Activated CD4-positive, alpha-beta T cell treated with anti-CD3 and anti-CD28 coated beads for 36 hours (primary cell): Measurements from ENCODE around the gene TMEM44. TPM values are rescaled to one million over a fixed set of nuclear protein-coding genes. Genes with fewer than 3 reads are reported as not detected.
A peak's percentile ranks its signal among the peaks of the same experiment; 100 is the strongest.
"Not testable (repeated sequence)": the region's sequence is repeated elsewhere in the genome, so short reads cannot be mapped to it uniquely, and the experiment has no call there.

ENCODE experiments used
- ATAC-seq: fragments of 200-7000 bp; cut with Tn5 transposase; one replicate; pipeline ENCODE4 v1.10.0; 2021; ENCODE audit warnings: mild to moderate bottlenecking, moderate library complexity
- CTCF ChIA-PET: fragments of 350-600 bp; sonication (Branson Sonifier 250); formaldehyde crosslinking; loops from one replicate; lab custom pipeline; 2021; ENCODE audit warnings: antibody characterized with exemption; lab: Charles Lee
- POLR2A ChIA-PET: fragments of 350-600 bp; sonication (Branson Sonifier 250); formaldehyde crosslinking; loops from one replicate; lab custom pipeline; 2021; ENCODE audit warnings: antibody characterized with exemption, inconsistent platforms; lab: Charles Lee
- DNase-seq: peaks from one replicate; pipeline ENCODE4 v3.0.0-alpha.2; 2020
- H3K27ac Mint-ChIP-seq: one replicate; pipeline ENCODE4 v1.8.0; 2021; ENCODE audit warnings: mixed read lengths
- H3K27me3 Mint-ChIP-seq: one replicate; pipeline ENCODE4 v1.8.0; 2021; ENCODE audit warnings: mixed read lengths
- H3K36me3 Mint-ChIP-seq: one replicate; pipeline ENCODE4 v1.8.0; 2021; ENCODE audit warnings: low read depth, mixed read lengths
- H3K4me1 Mint-ChIP-seq: one replicate; pipeline ENCODE4 v1.8.0; 2021; ENCODE audit warnings: mixed read lengths
- H3K4me3 Mint-ChIP-seq: one replicate; pipeline ENCODE4 v1.8.0; 2021; ENCODE audit warnings: mild to moderate bottlenecking, moderate library complexity, mixed read lengths
- H3K9me3 Mint-ChIP-seq: one replicate; pipeline ENCODE4 v1.8.0; 2021; ENCODE audit warnings: low read depth, mixed read lengths
- intact Hi-C, 2 experiments: fragments of 100-400 bp; cut with DNase I in 1 of 2; cut with micrococcal nuclease in 1 of 2; formaldehyde crosslinking; loops; one replicate each; pipeline versions ENCODE4 v1.14.2 to v1.15.1; 2022 to 2024; cut with DNase I, micrococcal nuclease
- total RNA-seq, 2 experiments: library from RNA; stranded (reverse); gene quantifications; one replicate each; pipeline ENCODE4 v1.2.3, GENCODE V29; 2021

The TMEM44 gene
- total RNA-seq, 2 experiments from 2014 or later: 3.7 to 4.7 TPM

GRCh38 chr3:194554473-194555123 lies 78.6 kb downstream of the TMEM44 start:
- peaks cover 2% of the 10 kb centered on the region for H3K4me1 Mint-ChIP-seq
- no peak overlapping the region for H3K27ac Mint-ChIP-seq
- intact Hi-C loops: no loop called here
- H3K27me3 Mint-ChIP-seq: peaks cover 3% of the 10 kb centered on the region
- H3K4me3 Mint-ChIP-seq: no peak overlapping the region
- ChIA-PET POLR2A (no interaction called here), CTCF (interaction anchor here (0.9 kb wide), 1 partner anchor 40 kb away, joined by 3 read pairs; no protein-coding TSS in a partner anchor)
- H3K9me3 Mint-ChIP-seq: no peaks in the 10 kb centered on the region
- no peaks in the 10 kb centered on the region for H3K36me3 Mint-ChIP-seq
- ATAC-seq: no peak
- no peak for DNase-seq

DNA sequence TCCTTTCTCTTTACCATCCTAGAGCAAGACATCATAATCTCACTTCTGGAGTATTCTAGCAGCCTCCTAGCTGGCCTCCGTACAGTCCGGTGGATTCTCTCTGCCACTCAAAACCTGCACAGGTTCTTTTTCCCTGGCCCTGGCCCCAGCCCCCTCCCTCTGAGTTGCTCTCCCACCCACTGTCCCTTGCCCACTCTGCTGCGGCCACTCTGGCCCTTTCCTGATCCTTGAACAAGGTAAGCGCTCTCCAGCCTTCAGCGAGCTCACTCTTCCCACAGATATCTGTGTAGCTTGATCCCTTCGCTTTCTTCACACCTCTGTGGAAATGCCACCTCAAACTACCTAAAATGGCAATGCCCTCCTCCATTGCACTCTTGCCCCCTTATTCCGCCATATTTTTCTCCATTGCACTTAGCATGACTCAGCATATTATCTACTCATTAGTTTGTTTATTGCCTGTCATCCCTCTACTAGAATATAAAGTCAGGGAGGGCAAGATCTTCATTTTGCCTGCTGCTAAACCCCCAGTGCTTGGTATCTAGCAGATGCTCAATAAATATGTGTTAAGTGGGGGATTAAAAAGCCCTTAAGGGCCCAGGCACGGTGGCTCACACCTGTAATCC lies 80.8 kb downstream of the TMEM44 start:
- H3K4me1 Mint-ChIP-seq: peaks cover 2% of the 10 kb centered on the region
- CTCF ChIA-PET: no interaction called here

DNA sequence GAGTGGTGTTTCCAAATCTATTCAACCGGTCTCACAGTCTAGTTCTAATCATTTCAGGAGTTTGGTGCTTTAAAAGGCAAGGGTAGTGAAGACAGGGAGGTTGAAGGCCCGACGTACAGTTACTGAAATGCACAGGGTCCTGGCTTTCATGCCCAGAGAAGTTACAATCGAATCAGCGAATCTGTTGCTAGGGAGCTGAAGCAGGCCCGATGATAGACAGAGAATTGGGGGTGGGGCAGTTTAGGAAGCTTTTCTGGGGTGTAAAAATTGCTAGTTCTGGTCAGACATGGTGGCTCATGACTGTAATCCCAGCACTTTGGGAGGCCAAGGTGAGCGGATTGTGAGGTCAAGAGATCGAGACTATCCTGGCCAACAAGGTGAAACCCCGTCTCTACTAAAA lies 83.4 kb downstream of the TMEM44 start:
- ATAC-seq: no peak

More for the DNA sequence above, 80.8 kb downstream of the TMEM44 start:
- POLR2A ChIA-PET: no interaction called here
- Mint-ChIP-seq H3K9me3 (peaks cover under 1% of the 10 kb centered on the region), H3K36me3 (peaks cover under 1% of the 10 kb centered on the region), H3K4me3 (no peak overlapping the region), H3K27ac (no peak overlapping the region), H3K27me3 (peaks cover 2% of the 10 kb centered on the region)
- intact Hi-C loops: no loop called here
- ATAC-seq (no peak), DNase-seq (no peak)

GRCh38 chr3:194548346-194549321 lies 84.6 kb downstream of the TMEM44 start:
- ChIA-PET POLR2A (interaction anchor here (0.6 kb wide), 1 partner anchor 415 kb away, joined by 3 read pairs; no protein-coding TSS in a partner anchor), CTCF (interaction anchor here (0.7 to 1.2 kb wide), 2 partner anchors 37 to 74 kb away, joined by 3 read pairs; no protein-coding TSS in a partner anchor)
- ATAC-seq (no peak), DNase-seq (no peak)
- H3K27ac Mint-ChIP-seq: no peak overlapping the region
- no peaks in the 10 kb centered on the region for H3K4me1 Mint-ChIP-seq
- H3K27me3 Mint-ChIP-seq: peaks cover 2% of the 10 kb centered on the region
- H3K4me3 Mint-ChIP-seq: no peak overlapping the region
- peaks cover 7% of the 10 kb centered on the region for H3K9me3 Mint-ChIP-seq
- H3K36me3 Mint-ChIP-seq: peaks cover 6% of the 10 kb centered on the region
- intact Hi-C loops: no loop called here

More for the DNA sequence above, 83.4 kb downstream of the TMEM44 start:
- Mint-ChIP-seq H3K27ac (no peak overlapping the region), H3K9me3 (peaks cover 7% of the 10 kb centered on the region), H3K4me3 (no peak overlapping the region), H3K4me1 (no peaks in the 10 kb centered on the region), H3K27me3 (peaks cover 2% of the 10 kb centered on the region), H3K36me3 (peaks cover 6% of the 10 kb centered on the region)
- intact Hi-C loops: no loop called here
- ChIA-PET POLR2A (no interaction called here), CTCF (interaction anchor here (0.7 to 1.1 kb wide), 2 partner anchors 17 to 78 kb away, joined by 3 to 4 read pairs; no protein-coding TSS in a partner anchor)
- DNase-seq: no peak

DNA sequence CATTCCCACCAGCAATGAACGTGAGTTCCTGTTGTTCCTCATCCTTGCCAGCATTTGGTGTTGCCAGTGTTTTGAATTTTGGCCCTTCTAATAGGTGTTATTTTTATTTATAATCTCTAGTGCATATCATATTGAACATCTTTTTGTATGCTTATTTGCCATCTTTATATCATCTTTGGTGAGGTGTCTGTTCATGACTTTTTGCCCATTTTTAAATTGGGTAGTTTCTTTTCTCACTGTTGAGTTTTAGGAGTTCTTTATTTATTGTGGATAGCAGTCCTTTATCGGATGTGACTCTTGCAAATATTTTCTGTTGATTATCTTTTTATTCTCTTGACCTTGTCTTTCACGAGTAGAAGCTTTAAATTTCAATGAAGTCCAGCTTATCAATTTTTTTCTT lies 86.2 kb downstream of the TMEM44 start:
- no peak for DNase-seq
- peaks cover 7% of the 10 kb centered on the region for H3K9me3 Mint-ChIP-seq
- POLR2A ChIA-PET: no interaction called here
- H3K4me3 Mint-ChIP-seq: no peak overlapping the region
- no peak for ATAC-seq
- no peak overlapping the region for H3K27ac Mint-ChIP-seq
- intact Hi-C loops: no loop called here
- CTCF ChIA-PET: interaction anchor here (0.6 kb wide), 1 partner anchor 241 kb away, joined by 3 read pairs; no protein-coding TSS in a partner anchor
- peaks cover 6% of the 10 kb centered on the region for H3K36me3 Mint-ChIP-seq
- H3K27me3 Mint-ChIP-seq: peaks cover 1% of the 10 kb centered on the region
- no peaks in the 10 kb centered on the region for H3K4me1 Mint-ChIP-seq

GRCh38 chr3:194545538-194545937 lies 87.7 kb downstream of the TMEM44 start:
- H3K9me3 Mint-ChIP-seq, H3K4me1 Mint-ChIP-seq, POLR2A ChIA-PET, H3K27ac Mint-ChIP-seq, H3K27me3 Mint-ChIP-seq, H3K4me3 Mint-ChIP-seq, intact Hi-C loops, DNase-seq, ATAC-seq, H3K36me3 Mint-ChIP-seq, CTCF ChIA-PET: not testable (repeated sequence)

DNA sequence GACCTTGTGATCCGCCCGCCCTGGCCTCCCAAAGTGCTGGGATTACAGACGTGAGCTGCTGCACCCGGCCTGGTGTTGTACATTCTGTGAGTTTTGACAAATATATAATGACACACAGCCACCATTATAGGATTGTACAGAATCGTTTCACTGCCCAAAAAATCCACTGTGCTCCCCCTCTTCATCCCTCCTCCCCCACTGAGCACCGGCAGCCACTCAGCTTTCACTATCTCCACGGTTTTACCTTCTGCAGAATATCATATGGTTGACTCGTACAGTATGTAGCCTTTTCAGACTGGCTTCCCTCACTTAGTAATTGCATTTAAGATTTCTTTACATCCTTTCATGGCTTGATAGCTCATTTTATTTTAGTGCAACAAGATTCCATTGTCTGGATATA lies 89.7 kb downstream of the TMEM44 start:
- Mint-ChIP-seq H3K36me3 (peaks cover 6% of the 10 kb centered on the region), H3K27me3 (no peaks in the 10 kb centered on the region), H3K4me1 (peaks cover 10% of the 10 kb centered on the region), H3K9me3 (peaks cover 7% of the 10 kb centered on the region), H3K27ac (no peak overlapping the region), H3K4me3 (no peak overlapping the region)
- ChIA-PET CTCF (interaction anchor here (1.2 kb wide), 1 partner anchor 60 kb away, joined by 3 read pairs; no protein-coding TSS in a partner anchor), POLR2A (no interaction called here)
- DNase-seq (no peak), ATAC-seq (no peak)
- intact Hi-C loops: no loop called here

- Mint-ChIP-seq H3K27ac (peak overlapping the region; percentile 58), H3K4me1 (peaks cover 12% of the 10 kb centered on the region), H3K27me3 (no peaks in the 10 kb centered on the region), H3K4me3 (no peak overlapping the region), H3K36me3 (peaks cover 2% of the 10 kb centered on the region), H3K9me3 (peaks cover 2% of the 10 kb centered on the region)
- CTCF ChIA-PET: interaction anchor here (0.5 to 1.0 kb wide), 2 partner anchors 35 to 393 kb away, joined by 3 read pairs; no protein-coding TSS in a partner anchor
- peak; percentile 74 for ATAC-seq
- POLR2A ChIA-PET: no interaction called here
- DNase-seq: peak; percentile 34
- intact Hi-C loops: no loop called here
These were observed 91.7 kb downstream of the TMEM44 start for GRCh38 chr3:194541483-194541882.

DNA sequence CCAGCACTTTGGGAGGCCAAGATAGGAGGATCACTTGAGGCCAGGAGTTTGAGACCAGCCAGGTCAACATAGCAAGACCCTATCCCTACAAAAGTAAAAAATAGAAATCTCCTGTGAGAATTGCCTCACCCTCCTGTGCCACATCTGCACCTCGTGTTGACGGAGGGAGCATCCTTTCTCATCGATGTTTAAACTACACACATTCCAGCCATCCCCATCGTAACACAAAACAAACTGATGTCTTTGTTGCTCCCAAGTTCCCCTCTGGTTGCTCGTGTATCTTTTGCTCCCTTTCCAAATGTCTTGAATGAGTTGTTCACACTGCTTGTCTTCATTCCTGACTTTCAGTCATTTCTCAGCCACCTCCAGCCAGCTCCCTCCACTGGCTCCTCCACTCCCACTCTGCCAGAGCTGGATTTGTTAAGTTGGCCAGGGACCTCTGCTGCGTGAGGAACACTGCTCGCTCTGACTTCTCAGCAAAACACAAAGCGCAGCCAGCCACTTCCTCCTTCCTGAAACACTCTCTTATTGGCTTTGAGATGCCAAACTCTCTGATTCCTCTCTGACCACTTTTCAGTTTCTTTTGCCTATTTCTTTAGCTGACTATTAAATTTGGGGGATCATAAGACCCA lies 92.8 kb downstream of the TMEM44 start:
- peak overlapping the region; percentile 21 for H3K27ac Mint-ChIP-seq
- ChIA-PET CTCF (interaction anchor here (0.6 kb wide), 2 partner anchors 125 to 129 kb away, joined by 3 to 4 read pairs; no protein-coding TSS in a partner anchor), POLR2A (no interaction called here)
- H3K9me3 Mint-ChIP-seq: no peaks in the 10 kb centered on the region
- H3K4me1 Mint-ChIP-seq: peaks cover 12% of the 10 kb centered on the region
- no peak overlapping the region for H3K4me3 Mint-ChIP-seq
- H3K27me3 Mint-ChIP-seq: no peaks in the 10 kb centered on the region
- ATAC-seq (no peak), DNase-seq (no peak)
- intact Hi-C loops: no loop called here
- no peaks in the 10 kb centered on the region for H3K36me3 Mint-ChIP-seq

DNA sequence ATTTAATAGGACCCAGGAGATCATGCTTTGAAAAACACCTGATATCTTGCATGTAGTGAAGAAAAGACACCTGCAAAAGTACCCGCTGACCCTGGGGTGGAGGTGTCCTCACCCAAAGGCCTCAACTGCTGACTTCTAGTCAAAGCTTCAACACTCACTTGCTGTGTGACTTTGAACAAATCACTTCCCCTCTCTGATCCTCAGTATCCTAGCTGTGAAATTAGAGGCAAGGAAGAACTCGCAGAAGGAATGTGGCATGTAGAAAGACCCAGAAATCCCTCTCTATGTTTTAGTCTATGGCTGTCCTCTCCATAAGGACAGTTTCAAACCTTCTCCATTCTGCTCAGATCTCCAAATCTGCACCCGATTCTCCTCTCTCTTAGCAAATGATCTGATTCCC lies 93.7 kb downstream of the TMEM44 start:
- Mint-ChIP-seq H3K4me1 (peaks cover 12% of the 10 kb centered on the region), H3K27me3 (no peaks in the 10 kb centered on the region), H3K9me3 (peaks cover 4% of the 10 kb centered on the region), H3K4me3 (no peak overlapping the region), H3K36me3 (no peaks in the 10 kb centered on the region), H3K27ac (no peak overlapping the region)
- intact Hi-C loops: no loop called here
- ChIA-PET POLR2A (no interaction called here), CTCF (interaction anchor here (0.7 kb wide), 1 partner anchor 206 kb away, joined by 3 read pairs; no protein-coding TSS in a partner anchor)
- DNase-seq (no peak), ATAC-seq (no peak)
